Ovary (tissue), 9 donors: ENCODE measurements around the gene NUB1. TPM values are rescaled to one million over a fixed set of nuclear protein-coding genes. Genes with fewer than 3 reads are reported as not detected.

Source experiments
- DNase-seq, 5 donors: peaks; one replicate each; pipeline ENCODE4 v3.0.0-alpha.2; 2019 to 2020
- H3K27ac ChIP-seq, 2 donors: fragments of 200-600 bp; one replicate each; pipeline versions ENCODE4 v1.5.1 to v1.8.0; 2019 to 2022
- H3K27me3 ChIP-seq: fragments of 200-600 bp; one replicate; pipeline ENCODE4 v1.8.0; 2022
- H3K36me3 ChIP-seq: fragments of 200-600 bp; sonication (generic); one replicate; pipeline ENCODE4 v1.5.1; 2019
- H3K4me1 ChIP-seq: one replicate; pipeline ENCODE4 v1.8.1; 2013; ENCODE audit warnings: mild to moderate bottlenecking, moderate library complexity; ENCODE audit not compliant: insufficient read depth
- H3K4me3 ChIP-seq: fragments of 200-600 bp; sonication (generic); one replicate; pipeline ENCODE4 v1.5.1; 2017
- H3K9me3 ChIP-seq, 2 donors: fragments of 200-600 bp in 1 of 2; sonication (generic) in 1 of 2; one replicate each; pipeline versions ENCODE4 v1.5.1 to v1.8.1; 2013 to 2019; ENCODE audit warnings: mild to moderate bottlenecking in 1 of 2, moderate library complexity in 1 of 2
- EP300 ChIP-seq: sonication (generic); formaldehyde crosslinking; IDR thresholded peaks from one replicate; pipeline ENCODE4 v1.6.1; 2017; ENCODE audit warnings: antibody characterized with exemption
- POLR2A ChIP-seq: fragments of 450-650 bp; IDR thresholded peaks from one replicate; pipeline ENCODE4 v1.6.1; 2017; ENCODE audit warnings: antibody characterized with exemption, mild to moderate bottlenecking, moderate library complexity
- WGBS, 3 donors: extraction: QIAGEN DNeasy Blood & Tissue Kit in 1 of 3; methylation state at CpG; one replicate each; pipeline versions ENCODE4 v1.1.5 to v1.1.7; 2013 to 2017; 5-methylcytosine and 5-hydroxymethylcytosine counted together
- intact Hi-C, 4 donors: fragments of 100-400 bp; cut with DNase I; formaldehyde crosslinking; loops; one replicate each; pipeline versions ENCODE4 v1.11.0 to v1.15.1; 2022 to 2023
- polyA plus RNA-seq, 2 donors: library from polyadenylated mRNA; stranded (reverse); fragments of 200-250 nt in 1 of 2; fragments of 350-450 nt in 1 of 2; fragmentation: Illumina TruSeq in 1 of 2; extraction: RNeasy Lipid Tissue Mini Kit (QIAGEN cat#74804) in 1 of 2; gene quantifications; one replicate each; pipeline ENCODE4 v1.2.3, GENCODE V29; 2013 to 2014
- total RNA-seq, 7 donors: library from RNA; depleted of rRNA in 2 of 7; stranded (reverse); fragments of >200 nt in 2 of 7; fragmentation: NEBNext Ultra II Directional in 3 of 7; extraction: Animal tissue kit (Norgen Biotek cat#: 25700) in 3 of 7; gene quantifications; one replicate each; pipeline versions ENCODE4 v1.1.0 to v1.2.4, GENCODE V29; 2016 to 2023
- TF ChIP-seq, protein P1 (sequence below), 3 donors: fragments of 450-650 bp in 2 of 3; fragments of 200-600 bp in 1 of 3; IDR thresholded peaks; one replicate each; pipeline versions ENCODE4 v1.5.1 to v1.8.0; 2016 to 2022; ENCODE audit warnings: antibody characterized with exemption in 3 of 3, mild to moderate bottlenecking in 1 of 3
- donor health status: DM: no; HTN: no; CAD: no; lungs with moderate emphysema.
- donor health status: DM: no; HTN: no; CAD: no.
- donor health status: Bipolar disorder and iron deficiency.
- donor health status: DM: yes; HTN: yes; CAD: no.
- donor health status: DM: no; HTN: no; CAD: no.
- donor health status: DM: yes; HTN: yes; CAD: no.

The NUB1 gene
- total and polyA plus RNA-seq, 9 donors, result 33.8 to 162 (median 45.6) TPM

DNA sequence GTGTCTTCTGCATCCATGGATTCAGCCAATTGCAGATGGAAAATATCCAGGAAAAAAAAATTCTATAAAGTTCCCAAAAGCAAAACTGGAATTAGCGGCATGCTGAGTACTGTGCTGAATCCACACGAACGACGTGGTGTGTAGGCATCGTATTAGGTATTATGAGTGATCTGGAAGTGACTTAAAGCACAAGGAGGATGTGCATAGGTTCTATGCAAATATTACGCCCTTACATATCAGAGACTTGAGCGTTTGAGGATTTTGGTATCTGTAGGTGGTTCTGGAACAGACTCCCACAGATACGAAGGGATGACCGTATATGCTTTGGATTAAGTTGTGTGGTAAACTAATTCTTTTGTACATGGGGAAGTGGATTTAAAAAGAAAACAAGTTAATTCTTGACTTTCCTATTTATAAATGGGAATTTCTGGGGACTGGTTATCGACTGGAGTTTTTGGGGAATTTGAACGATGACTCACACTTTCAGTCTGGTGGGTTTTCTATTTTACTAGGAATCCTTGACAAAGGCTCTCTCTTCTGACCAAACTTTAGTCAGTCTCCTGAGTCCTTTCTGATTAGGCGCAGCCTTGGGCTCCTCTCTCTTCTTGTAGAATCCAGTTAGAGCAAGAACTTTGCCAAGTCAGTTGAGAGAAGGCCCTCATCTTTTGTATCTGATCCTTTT is 5.4 kb upstream of the NUB1 start:
- DNase-seq, result no peak
- H3K9me3 ChIP-seq, result no peaks in the 10 kb centered on the region
- intact Hi-C loops, result no loop called here
- WGBS, 3 donors, result 79 to 81% (median 80%) methylated on average over 12 of the region's 12 CpGs
- peaks cover 2% of the 10 kb centered on the region for H3K4me1 ChIP-seq
- H3K27me3 ChIP-seq, result no peaks in the 10 kb centered on the region
- no peaks in the 10 kb centered on the region for H3K36me3 ChIP-seq
- no peak overlapping the region for H3K27ac ChIP-seq
- H3K4me3 ChIP-seq, result no peak overlapping the region
- TF ChIP-seq POLR2A, result no peak
- TF ChIP-seq EP300, result no peak
- TF ChIP-seq, protein P1, sequence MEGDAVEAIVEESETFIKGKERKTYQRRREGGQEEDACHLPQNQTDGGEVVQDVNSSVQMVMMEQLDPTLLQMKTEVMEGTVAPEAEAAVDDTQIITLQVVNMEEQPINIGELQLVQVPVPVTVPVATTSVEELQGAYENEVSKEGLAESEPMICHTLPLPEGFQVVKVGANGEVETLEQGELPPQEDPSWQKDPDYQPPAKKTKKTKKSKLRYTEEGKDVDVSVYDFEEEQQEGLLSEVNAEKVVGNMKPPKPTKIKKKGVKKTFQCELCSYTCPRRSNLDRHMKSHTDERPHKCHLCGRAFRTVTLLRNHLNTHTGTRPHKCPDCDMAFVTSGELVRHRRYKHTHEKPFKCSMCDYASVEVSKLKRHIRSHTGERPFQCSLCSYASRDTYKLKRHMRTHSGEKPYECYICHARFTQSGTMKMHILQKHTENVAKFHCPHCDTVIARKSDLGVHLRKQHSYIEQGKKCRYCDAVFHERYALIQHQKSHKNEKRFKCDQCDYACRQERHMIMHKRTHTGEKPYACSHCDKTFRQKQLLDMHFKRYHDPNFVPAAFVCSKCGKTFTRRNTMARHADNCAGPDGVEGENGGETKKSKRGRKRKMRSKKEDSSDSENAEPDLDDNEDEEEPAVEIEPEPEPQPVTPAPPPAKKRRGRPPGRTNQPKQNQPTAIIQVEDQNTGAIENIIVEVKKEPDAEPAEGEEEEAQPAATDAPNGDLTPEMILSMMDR (IDR thresholded peaks at IDR 0.05), result no peak

DNA sequence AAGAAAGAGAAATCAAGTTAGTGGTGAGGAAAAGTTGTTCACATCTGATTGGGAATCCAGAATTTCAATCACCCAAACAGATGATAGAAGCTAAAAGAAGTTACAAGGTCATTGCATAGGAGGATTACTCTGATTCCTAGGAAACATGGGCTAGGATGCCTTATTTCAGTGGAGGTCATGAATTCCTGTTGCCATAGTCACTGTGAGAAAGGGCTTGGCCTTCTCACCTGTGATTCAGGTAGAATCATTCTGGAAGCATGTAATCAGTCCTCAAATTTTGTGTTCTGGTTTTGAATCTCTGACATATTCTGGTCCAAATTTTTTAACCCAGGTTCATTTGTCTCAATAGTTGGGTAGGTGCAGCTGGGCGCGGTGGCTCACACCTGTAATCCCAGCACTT is 4.3 kb upstream of the NUB1 start:
- Histone ChIP-seq H3K27me3 (no peaks in the 10 kb centered on the region), H3K36me3 (no peaks in the 10 kb centered on the region), H3K9me3 (no peaks in the 10 kb centered on the region), H3K4me1 (peaks cover 3% of the 10 kb centered on the region), H3K27ac (no peak overlapping the region), H3K4me3 (no peak overlapping the region)
- 90 to 99% (median 98%) methylated on average over 2 of the region's 2 CpGs for WGBS, 3 donors
- TF ChIP-seq POLR2A, result no peak
- no peak for TF ChIP-seq EP300
- TF ChIP-seq, protein P1 (IDR thresholded peaks at IDR 0.05), result no peak
- intact Hi-C loops, result no loop called here
- no peak for DNase-seq

GRCh38 chr7:151338809-151339208 is 2.8 kb upstream of the NUB1 start:
- DNase-seq, result no peak
- H3K27me3 ChIP-seq, result no peaks in the 10 kb centered on the region
- TF ChIP-seq, protein P1 (IDR thresholded peaks at IDR 0.05), result no peak
- peaks cover 3% of the 10 kb centered on the region for H3K4me1 ChIP-seq
- WGBS, 3 donors, result 95 to 98% (median 97%) methylated on average over 3 of the region's 3 CpGs
- H3K27ac ChIP-seq, result no peak overlapping the region
- intact Hi-C loops, result no loop called here
- no peak overlapping the region for H3K4me3 ChIP-seq
- no peaks in the 10 kb centered on the region for H3K9me3 ChIP-seq
- no peaks in the 10 kb centered on the region for H3K36me3 ChIP-seq

DNA sequence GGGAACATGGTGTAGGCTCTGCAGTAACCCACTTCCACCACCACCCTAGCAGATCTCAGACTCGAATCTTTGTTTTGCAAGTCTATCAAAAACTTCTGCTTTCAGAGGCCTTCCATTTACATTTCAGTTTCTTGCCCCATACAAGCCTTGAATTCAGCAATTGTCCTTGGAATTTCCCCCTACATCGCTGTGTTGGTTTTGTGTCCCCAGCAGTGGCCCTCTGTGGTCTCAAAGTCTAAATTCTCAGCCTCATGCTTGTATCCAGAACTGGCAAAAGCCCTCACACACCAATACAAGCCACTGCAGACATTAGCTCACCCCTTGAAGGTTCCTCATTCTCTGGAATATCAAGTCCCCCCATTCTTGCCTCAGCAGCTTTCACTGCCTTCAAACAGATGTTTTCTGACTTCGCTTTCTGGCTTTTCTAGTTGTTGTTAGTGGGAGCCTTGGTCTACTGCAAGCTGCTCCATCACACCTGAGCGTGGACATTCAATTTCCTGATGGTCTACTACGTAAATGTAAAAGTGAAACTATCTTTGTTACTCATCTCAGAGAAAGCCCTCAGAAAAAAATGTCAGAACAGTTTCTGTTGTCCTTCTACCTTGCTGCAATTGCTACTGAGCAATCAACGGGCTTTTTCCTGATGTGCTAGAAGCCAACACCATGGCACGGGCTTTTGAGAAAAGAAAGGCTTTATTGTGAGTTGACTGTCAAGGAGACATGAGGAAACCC is 1.8 kb upstream of the NUB1 start:
- 69 to 73% (median 72%) methylated on average over 7 of the region's 7 CpGs for WGBS, 3 donors
- H3K36me3 ChIP-seq, result no peaks in the 10 kb centered on the region
- H3K4me3 ChIP-seq, result no peak overlapping the region
- DNase-seq, result no peak
- no peaks in the 10 kb centered on the region for H3K27me3 ChIP-seq
- TF ChIP-seq EP300 (no peak), POLR2A (no peak)
- TF ChIP-seq, protein P1 (IDR thresholded peaks at IDR 0.05), result no peak
- intact Hi-C loops, result no loop called here
- H3K9me3 ChIP-seq, result no peaks in the 10 kb centered on the region
- peaks cover 3% of the 10 kb centered on the region for H3K4me1 ChIP-seq
- no peak overlapping the region for H3K27ac ChIP-seq
